DOHH2 (cell line): ENCODE data around the gene ABCD2.
"Not testable (repeated sequence)": the region's sequence is repeated elsewhere in the genome, so short reads cannot be mapped to it uniquely, and the experiment has no call there.

Experiments
- H3F3A ChIP-seq: fragments of 200-600 bp; sonication (generic), shearing (Covaris generic); 2 replicates; pipeline ENCODE4 v1.6.0; 2016; ENCODE audit warnings: antibody characterized with exemption, mild to moderate bottlenecking; ENCODE audit not compliant: control insufficient read depth, insufficient read depth
- H3K27ac ChIP-seq: fragments of 200-600 bp; sonication (generic); 2 replicates; pipeline ENCODE4 v1.5.1; 2014; ENCODE audit warnings: low read depth, mild to moderate bottlenecking, low read length, moderate library complexity
- H3K27me3 ChIP-seq: fragments of 200-600 bp; sonication (generic); 2 replicates; pipeline ENCODE4 v1.6.1; 2014; ENCODE audit warnings: mild to moderate bottlenecking, low read length, mixed read lengths; ENCODE audit not compliant: control insufficient read depth
- H3K36me3 ChIP-seq: fragments of 200-600 bp; sonication (generic); 2 replicates; pipeline ENCODE4 v1.6.1; 2014; ENCODE audit warnings: mild to moderate bottlenecking, low read length, moderate library complexity, mixed read lengths; ENCODE audit not compliant: control insufficient read depth
- H3K4me1 ChIP-seq: fragments of 200-600 bp; sonication (generic); 2 replicates; pipeline ENCODE4 v1.6.1; 2014; ENCODE audit warnings: mild to moderate bottlenecking, low read length, mixed read lengths; ENCODE audit not compliant: control insufficient read depth
- H3K4me2 ChIP-seq: fragments of 200-600 bp; sonication (generic); 2 replicates; pipeline ENCODE4 v1.6.0; 2014; ENCODE audit warnings: mild to moderate bottlenecking, low read length, moderate library complexity
- H3K4me3 ChIP-seq: fragments of 200-600 bp; sonication (generic); 2 replicates; pipeline ENCODE4 v1.5.1; 2014; ENCODE audit warnings: mild to moderate bottlenecking, low read length, mixed read lengths
- H3K79me2 ChIP-seq: fragments of 200-600 bp; sonication (generic); 2 replicates; pipeline ENCODE4 v1.6.1; 2014; ENCODE audit warnings: mild to moderate bottlenecking, low read length, mixed read lengths; ENCODE audit not compliant: control insufficient read depth
- H3K9me2 ChIP-seq: fragments of 200-600 bp; sonication (generic); replicated peaks from 2 replicates; pipeline ENCODE4 v1.6.1; 2014; ENCODE audit warnings: mild to moderate bottlenecking, low read length, mixed read lengths; ENCODE audit not compliant: control insufficient read depth
- H3K9me3 ChIP-seq: fragments of 200-600 bp; sonication (generic); 2 replicates; pipeline ENCODE4 v1.6.1; 2014; ENCODE audit warnings: antibody characterized with exemption, low read length, mixed read lengths; ENCODE audit not compliant: control insufficient read depth, insufficient read depth
- H4K20me1 ChIP-seq: fragments of 200-600 bp; sonication (generic); 2 replicates; pipeline ENCODE4 v1.6.0; 2014; ENCODE audit warnings: low read depth, mild to moderate bottlenecking, antibody characterized with exemption, low read length, moderate library complexity; ENCODE audit not compliant: control insufficient read depth, insufficient read depth
- EZH2phosphoT487 ChIP-seq: fragments of 200-600 bp; sonication (generic); IDR thresholded peaks from 2 replicates; pipeline ENCODE4 v1.6.1; 2017; ENCODE audit warnings: borderline replicate concordance, mild to moderate bottlenecking, antibody characterized with exemption, low read length, moderate library complexity, mixed read lengths
- TF ChIP-seq, protein P1 (sequence below): fragments of 200-600 bp; sonication (generic); IDR thresholded peaks from one replicate; pipeline ENCODE4 v1.5.1; 2014; ENCODE audit warnings: antibody characterized with exemption, mild to moderate bottlenecking, low read depth, low read length; ENCODE audit not compliant: poor library complexity, severe bottlenecking

The ABCD2 gene

DNA sequence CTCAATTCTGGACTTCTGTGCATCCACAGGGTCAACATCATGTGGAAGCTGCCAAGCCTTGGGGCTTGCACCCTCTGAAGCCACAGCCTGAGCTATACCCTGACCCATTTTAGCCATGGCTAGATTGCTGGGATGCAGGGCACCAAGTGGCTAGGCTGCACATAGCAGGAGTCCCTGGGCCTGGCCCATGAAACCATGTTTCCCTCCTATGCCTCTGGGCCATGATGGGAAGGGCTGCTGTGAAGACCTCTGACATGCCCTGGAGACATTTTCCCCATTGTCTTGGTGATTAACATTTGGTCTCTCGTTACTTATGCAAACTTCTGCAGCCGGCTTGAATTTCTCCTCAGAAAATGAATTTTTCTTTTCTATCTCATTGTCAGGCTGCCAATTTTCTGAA lies 92.6 kb downstream of the ABCD2 start:
- no peaks in the 10 kb centered on the region for H3K9me2 ChIP-seq
- TF ChIP-seq, protein P1, sequence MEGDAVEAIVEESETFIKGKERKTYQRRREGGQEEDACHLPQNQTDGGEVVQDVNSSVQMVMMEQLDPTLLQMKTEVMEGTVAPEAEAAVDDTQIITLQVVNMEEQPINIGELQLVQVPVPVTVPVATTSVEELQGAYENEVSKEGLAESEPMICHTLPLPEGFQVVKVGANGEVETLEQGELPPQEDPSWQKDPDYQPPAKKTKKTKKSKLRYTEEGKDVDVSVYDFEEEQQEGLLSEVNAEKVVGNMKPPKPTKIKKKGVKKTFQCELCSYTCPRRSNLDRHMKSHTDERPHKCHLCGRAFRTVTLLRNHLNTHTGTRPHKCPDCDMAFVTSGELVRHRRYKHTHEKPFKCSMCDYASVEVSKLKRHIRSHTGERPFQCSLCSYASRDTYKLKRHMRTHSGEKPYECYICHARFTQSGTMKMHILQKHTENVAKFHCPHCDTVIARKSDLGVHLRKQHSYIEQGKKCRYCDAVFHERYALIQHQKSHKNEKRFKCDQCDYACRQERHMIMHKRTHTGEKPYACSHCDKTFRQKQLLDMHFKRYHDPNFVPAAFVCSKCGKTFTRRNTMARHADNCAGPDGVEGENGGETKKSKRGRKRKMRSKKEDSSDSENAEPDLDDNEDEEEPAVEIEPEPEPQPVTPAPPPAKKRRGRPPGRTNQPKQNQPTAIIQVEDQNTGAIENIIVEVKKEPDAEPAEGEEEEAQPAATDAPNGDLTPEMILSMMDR, result no peak
- TF ChIP-seq EZH2phosphoT487, result no peak
- 0 out of 2 replicates have a peak, but pooled peaks cover 3% of the 10 kb centered on the region for H3K9me3 ChIP-seq
- no peak overlapping the region for H3K4me2 ChIP-seq
- H3K27ac ChIP-seq, result no peak overlapping the region
- H3K4me3 ChIP-seq, result no peak overlapping the region
- H3K27me3 ChIP-seq, result no peaks in the 10 kb centered on the region
- H3F3A ChIP-seq, result no peaks in the 10 kb centered on the region
- H3K36me3 ChIP-seq, result no peaks in the 10 kb centered on the region
- no peaks in the 10 kb centered on the region for H4K20me1 ChIP-seq
- no peaks in the 10 kb centered on the region for H3K79me2 ChIP-seq
- no peaks in the 10 kb centered on the region for H3K4me1 ChIP-seq

DNA sequence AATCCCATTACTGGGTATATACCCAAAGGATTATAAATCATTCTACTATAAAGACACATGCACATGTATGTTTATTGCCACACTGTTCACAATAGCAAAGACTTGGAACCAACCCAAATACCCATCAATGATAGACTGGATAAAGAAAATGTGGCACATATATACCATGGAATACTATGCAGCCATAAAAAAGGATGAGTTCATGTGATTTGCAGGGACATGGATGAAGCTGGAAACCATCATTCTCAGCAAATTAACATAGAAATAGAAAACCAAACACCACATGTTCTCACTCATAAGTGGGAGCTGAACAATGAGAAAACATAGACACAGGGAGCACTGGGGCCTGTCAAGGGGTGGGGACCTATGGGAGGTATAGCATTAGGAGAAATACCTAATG lies 97.4 kb downstream of the ABCD2 start:
- H3K4me2 ChIP-seq, H4K20me1 ChIP-seq, H3K4me1 ChIP-seq, H3K36me3 ChIP-seq, H3K27ac ChIP-seq, H3K9me2 ChIP-seq, H3K9me3 ChIP-seq, H3K27me3 ChIP-seq, H3K79me2 ChIP-seq, H3F3A ChIP-seq, H3K4me3 ChIP-seq: not testable (repeated sequence)

DNA sequence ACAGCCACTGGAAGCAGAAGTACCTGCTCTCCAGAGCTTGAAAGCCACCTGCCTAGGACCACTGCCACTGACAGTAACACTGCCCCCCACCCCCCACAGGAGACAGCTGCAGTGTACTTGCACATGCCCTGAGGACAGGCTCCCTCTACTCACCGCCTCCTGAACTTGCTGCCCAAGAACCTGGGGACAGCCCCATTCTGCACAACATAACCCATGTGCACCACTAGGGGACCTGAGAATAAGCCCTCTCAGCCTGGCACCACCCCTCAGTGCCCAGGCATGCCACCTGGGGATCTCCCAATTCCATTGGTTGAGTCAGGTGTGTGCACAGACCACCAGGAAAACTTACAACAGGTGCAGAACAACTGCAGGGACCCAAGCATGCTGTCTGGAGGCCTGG lies 109.6 kb downstream of the ABCD2 start:
- Histone ChIP-seq H3K36me3 (no peaks in the 10 kb centered on the region), H3K9me2 (no peaks in the 10 kb centered on the region), H3K79me2 (no peaks in the 10 kb centered on the region), H4K20me1 (no peaks in the 10 kb centered on the region), H3K9me3 (peaks cover 5% of the 10 kb centered on the region; the same call in 1 of the 2 replicates), H3K4me2 (no peak overlapping the region), H3K4me3 (no peak overlapping the region), H3K27ac (no peak overlapping the region), H3K27me3 (no peaks in the 10 kb centered on the region), H3K4me1 (no peaks in the 10 kb centered on the region), H3F3A (no peaks in the 10 kb centered on the region)
- no peak for TF ChIP-seq EZH2phosphoT487
- TF ChIP-seq, protein P1, result no peak

DNA sequence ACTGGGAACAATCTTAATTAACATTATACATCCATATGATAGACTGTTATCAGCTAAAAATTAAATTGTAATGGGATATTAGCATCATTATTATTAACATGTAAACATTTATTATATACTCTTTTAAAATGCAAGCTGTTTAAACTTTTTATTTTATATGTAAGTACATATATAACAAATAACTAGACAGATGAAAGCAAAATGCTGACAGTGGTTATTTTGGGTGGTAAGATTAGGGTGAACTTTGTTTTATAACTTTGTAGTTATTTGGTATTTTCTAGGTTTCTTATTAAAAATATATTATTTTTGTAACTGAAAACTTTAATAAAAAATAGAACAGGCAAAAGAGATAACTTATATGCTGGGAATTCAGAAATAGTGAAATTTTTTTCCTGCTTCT lies 114.0 kb downstream of the ABCD2 start:
- Histone ChIP-seq H3K4me3 (no peak overlapping the region), H4K20me1 (no peaks in the 10 kb centered on the region), H3K36me3 (no peaks in the 10 kb centered on the region), H3K27me3 (no peaks in the 10 kb centered on the region), H3K27ac (no peak overlapping the region), H3K4me1 (no peaks in the 10 kb centered on the region), H3K9me3 (no peaks in the 10 kb centered on the region; the same call in 1 of the 2 replicates), H3K79me2 (no peaks in the 10 kb centered on the region), H3F3A (no peaks in the 10 kb centered on the region), H3K9me2 (no peaks in the 10 kb centered on the region), H3K4me2 (no peak overlapping the region)
- TF ChIP-seq, protein P1, result no peak
- TF ChIP-seq EZH2phosphoT487, result no peak
